Adrenal gland (tissue), 5 donors: ENCODE data around the gene LRBA.

ENCODE experiments used
- POLR2A ChIP-seq, 2 donors: fragments of 450-650 bp; IDR thresholded peaks; one replicate each; pipeline ENCODE4 v1.6.1; 2017; ENCODE audit warnings: antibody characterized with exemption in 2 of 2, mild to moderate bottlenecking in 2 of 2, moderate library complexity in 1 of 2
- TF ChIP-seq, protein P1 (sequence below), 6 experiments: fragments of 450-650 bp in 4 of 6; fragments of 200-600 bp in 2 of 6; sonication (generic) in 1 of 6; IDR thresholded peaks; 1 replicate in 5 of 6; 2 replicates in 1 of 6; pipeline versions ENCODE4 v1.5.1 to v1.8.0; 2016 to 2021; ENCODE audit warnings: antibody characterized with exemption in 6 of 6, mild to moderate bottlenecking in 2 of 6, moderate library complexity in 1 of 6
- donor health status: DM: no; HTN: no; CAD: no.

GRCh38 chr4:150888625-150889024 lies 126.5 kb downstream of the LRBA start:
- TF ChIP-seq, protein P1, sequence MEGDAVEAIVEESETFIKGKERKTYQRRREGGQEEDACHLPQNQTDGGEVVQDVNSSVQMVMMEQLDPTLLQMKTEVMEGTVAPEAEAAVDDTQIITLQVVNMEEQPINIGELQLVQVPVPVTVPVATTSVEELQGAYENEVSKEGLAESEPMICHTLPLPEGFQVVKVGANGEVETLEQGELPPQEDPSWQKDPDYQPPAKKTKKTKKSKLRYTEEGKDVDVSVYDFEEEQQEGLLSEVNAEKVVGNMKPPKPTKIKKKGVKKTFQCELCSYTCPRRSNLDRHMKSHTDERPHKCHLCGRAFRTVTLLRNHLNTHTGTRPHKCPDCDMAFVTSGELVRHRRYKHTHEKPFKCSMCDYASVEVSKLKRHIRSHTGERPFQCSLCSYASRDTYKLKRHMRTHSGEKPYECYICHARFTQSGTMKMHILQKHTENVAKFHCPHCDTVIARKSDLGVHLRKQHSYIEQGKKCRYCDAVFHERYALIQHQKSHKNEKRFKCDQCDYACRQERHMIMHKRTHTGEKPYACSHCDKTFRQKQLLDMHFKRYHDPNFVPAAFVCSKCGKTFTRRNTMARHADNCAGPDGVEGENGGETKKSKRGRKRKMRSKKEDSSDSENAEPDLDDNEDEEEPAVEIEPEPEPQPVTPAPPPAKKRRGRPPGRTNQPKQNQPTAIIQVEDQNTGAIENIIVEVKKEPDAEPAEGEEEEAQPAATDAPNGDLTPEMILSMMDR (IDR thresholded peaks at IDR 0.05) = no peak
- TF ChIP-seq POLR2A (IDR thresholded peaks at IDR 0.05) = no peak
